IMR-90 (cell line): ENCODE measurements around the gene TBC1D1. TPM values are rescaled to one million over a fixed set of nuclear protein-coding genes. Genes with fewer than 3 reads are reported as not detected.

Source experiments
- ATAC-seq: fragments of 200-7000 bp; cut with Tn5 transposase; 2 replicates; pipeline ENCODE4 v1.9.1; 2020; ENCODE audit warnings: low read depth, mild to moderate bottlenecking, moderate library complexity
- BruUV-seq: library from RNA; stranded (reverse); fragments of 400-500 nt; replicated peaks from 2 replicates; lab custom pipeline; 2021; lab: Mats Ljungman, UMichigan
- CTCF ChIA-PET: fragments of 300-600 bp; formaldehyde crosslinking; extraction: SDS; loops from one replicate; lab custom pipeline; 2021; ENCODE audit warnings: antibody characterized with exemption; lab: Yijun Ruan, JAX
- POLR2A ChIA-PET: fragments of 300-600 bp; sonication (Branson Sonifier 250); formaldehyde crosslinking; loops from one replicate; lab custom pipeline; 2022; ENCODE audit warnings: antibody characterized with exemption; ENCODE audit not compliant: unreplicated experiment; lab: Charles Lee
- DNase-seq: peaks from one replicate; pipeline ENCODE4 v3.0.0; 2013
- H2AFZ ChIP-seq: replicated peaks from 2 replicates; pipeline ENCODE3; 2013; ENCODE audit warnings: low read length, mild to moderate bottlenecking; ENCODE audit not compliant: poor library complexity
- H2AK5ac ChIP-seq: 2 replicates; pipeline ENCODE4 v1.6.1; 2013; ENCODE audit warnings: low read depth, low read length, inconsistent platforms
- H2AK9ac ChIP-seq: replicated peaks from 2 replicates; pipeline ENCODE3; 2013; ENCODE audit warnings: mild to moderate bottlenecking, low read depth, low read length, moderate library complexity; ENCODE audit not compliant: poor library complexity
- H2BK120ac ChIP-seq: 2 replicates; pipeline ENCODE4 v1.6.1; 2013; ENCODE audit warnings: low read depth, low read length, inconsistent platforms
- H2BK15ac ChIP-seq: 3 replicates; pipeline ENCODE4 v1.6.1; 2013; ENCODE audit warnings: low read depth, low read length, inconsistent platforms
- H2BK20ac ChIP-seq: 2 replicates; pipeline ENCODE4 v1.6.1; 2013; ENCODE audit warnings: low read depth, mild to moderate bottlenecking, inconsistent platforms, low read length, moderate library complexity
- H2BK5ac ChIP-seq: 2 replicates; pipeline ENCODE4 v1.6.1; 2013; ENCODE audit warnings: mild to moderate bottlenecking, low read depth, low read length, inconsistent platforms; ENCODE audit not compliant: poor library complexity, severe bottlenecking
- H3K14ac ChIP-seq: replicated peaks from 2 replicates; pipeline ENCODE4 v1.6.1; 2013; ENCODE audit warnings: low read depth, low read length, inconsistent platforms
- H3K18ac ChIP-seq: 2 replicates; pipeline ENCODE4 v1.6.1; 2013; ENCODE audit warnings: low read depth, low read length, control low read depth
- H3K23ac ChIP-seq: 2 replicates; pipeline ENCODE4 v1.6.1; 2013; ENCODE audit warnings: low read depth, low read length, inconsistent platforms
- H3K27ac ChIP-seq: 2 replicates; pipeline ENCODE4 v1.5.1; 2013; ENCODE audit warnings: mild to moderate bottlenecking, control low read depth, low read length; ENCODE audit not compliant: insufficient read depth
- H3K27me3 ChIP-seq: 2 replicates; pipeline ENCODE4 v1.6.1; 2013; ENCODE audit warnings: low read length; ENCODE audit not compliant: control insufficient read depth, insufficient read depth
- H3K36me3 ChIP-seq: 2 replicates; pipeline ENCODE4 v1.6.1; 2013; ENCODE audit warnings: low read length, mixed read lengths; ENCODE audit not compliant: control insufficient read depth, insufficient read depth
- H3K4ac ChIP-seq: 2 replicates; pipeline ENCODE4 v1.6.1; 2013; ENCODE audit warnings: low read depth, low read length, inconsistent platforms
- H3K4me1 ChIP-seq: 2 replicates; pipeline ENCODE4 v1.6.1; 2013; ENCODE audit warnings: low read length, mixed read lengths; ENCODE audit not compliant: control insufficient read depth, insufficient read depth
- H3K4me2 ChIP-seq: 2 replicates; pipeline ENCODE4 v1.6.1; 2013; ENCODE audit warnings: low read depth, mild to moderate bottlenecking, control low read depth, low read length, moderate library complexity
- H3K4me3 ChIP-seq: 2 replicates; pipeline ENCODE4 v1.5.1; 2013; ENCODE audit warnings: low read depth, mild to moderate bottlenecking, control low read depth, low read length, moderate library complexity; ENCODE audit not compliant: insufficient read depth
- H3K56ac ChIP-seq: 2 replicates; pipeline ENCODE4 v1.6.1; 2013; ENCODE audit warnings: low read length, inconsistent platforms; ENCODE audit not compliant: insufficient read depth; ENCODE audit errors: extremely low read depth
- H3K79me1 ChIP-seq, 2 experiments: 2 replicates each; pipeline ENCODE4 v1.6.1; 2013; ENCODE audit warnings: low read length in 2 of 2, inconsistent platforms in 1 of 2, low read depth in 1 of 2
- H3K9ac ChIP-seq: 2 replicates; pipeline ENCODE4 v1.6.1; 2013; ENCODE audit warnings: low read depth, low read length, control low read depth
- H3K9me1 ChIP-seq: 2 replicates; pipeline ENCODE4 v1.6.1; 2013; ENCODE audit warnings: low read length, inconsistent platforms; ENCODE audit not compliant: insufficient read depth
- H3K9me3 ChIP-seq: 2 replicates; pipeline ENCODE4 v1.6.1; 2013; ENCODE audit warnings: low read length; ENCODE audit not compliant: control insufficient read depth, insufficient read depth
- H4K20me1 ChIP-seq: 2 replicates; pipeline ENCODE4 v1.6.1; 2013; ENCODE audit warnings: low read length, inconsistent platforms; ENCODE audit not compliant: insufficient read depth
- H4K5ac ChIP-seq: 2 replicates; pipeline ENCODE4 v1.6.1; 2013; ENCODE audit warnings: mild to moderate bottlenecking, low read depth, low read length, control low read depth
- H4K8ac ChIP-seq, 2 experiments: 2 replicates each; pipeline ENCODE4 v1.6.1; 2013; ENCODE audit warnings: low read depth in 2 of 2, low read length in 2 of 2, control low read depth in 1 of 2, inconsistent platforms in 1 of 2
- H4K91ac ChIP-seq: 2 replicates; pipeline ENCODE4 v1.6.1; 2013; ENCODE audit warnings: low read depth, low read length, inconsistent platforms; ENCODE audit not compliant: insufficient read depth
- BHLHE40 ChIP-seq: fragments of 150-350 bp; IDR thresholded peaks from 2 replicates; pipeline ENCODE4 v1.6.1; 2016; ENCODE audit warnings: mild to moderate bottlenecking, low read depth, low read length
- CEBPB ChIP-seq: IDR thresholded peaks from 2 replicates; pipeline ENCODE4 v1.6.1; 2012; ENCODE audit warnings: low read depth, low read length, improper control_type of control experiment
- CHD1 ChIP-seq: IDR thresholded peaks from 2 replicates; pipeline ENCODE4 v1.6.1; 2012; ENCODE audit warnings: low read depth, low read length, improper control_type of control experiment
- FOS ChIP-seq: fragments of 150-350 bp; IDR thresholded peaks from 2 replicates; pipeline ENCODE4 v1.6.1; 2016; ENCODE audit warnings: low read depth, low read length
- MAFK ChIP-seq: IDR thresholded peaks from 2 replicates; pipeline ENCODE4 v1.6.1; 2012; ENCODE audit warnings: low read depth, low read length, improper control_type of control experiment
- MAZ ChIP-seq: IDR thresholded peaks from 2 replicates; pipeline ENCODE4 v1.6.1; 2012; ENCODE audit warnings: low read depth, mild to moderate bottlenecking, low read length, improper control_type of control experiment, moderate library complexity, borderline replicate concordance
- MXI1 ChIP-seq: IDR thresholded peaks from 2 replicates; pipeline ENCODE4 v1.6.1; 2012; ENCODE audit warnings: low read depth, mild to moderate bottlenecking, low read length, moderate library complexity, borderline replicate concordance
- NFE2L2 ChIP-seq: fragments of 150-350 bp; IDR thresholded peaks from 2 replicates; pipeline ENCODE4 v1.6.1; 2016; ENCODE audit warnings: low read depth, mild to moderate bottlenecking, low read length
- POLR2A ChIP-seq: IDR thresholded peaks from 2 replicates; pipeline ENCODE4 v1.6.1; 2012; ENCODE audit warnings: mild to moderate bottlenecking, low read depth, low read length
- RAD21 ChIP-seq: IDR thresholded peaks from 2 replicates; pipeline ENCODE4 v1.6.1; 2012; ENCODE audit warnings: low read length, improper control_type of control experiment
- RCOR1 ChIP-seq: IDR thresholded peaks from 2 replicates; pipeline ENCODE4 v1.6.1; 2012; ENCODE audit warnings: mild to moderate bottlenecking, low read length, improper control_type of control experiment; ENCODE audit not compliant: insufficient replicate concordance
- RFX5 ChIP-seq: IDR thresholded peaks from 2 replicates; pipeline ENCODE4 v1.8.0; 2012; ENCODE audit warnings: low read depth, mild to moderate bottlenecking, low read length, moderate library complexity
- SMC3 ChIP-seq: fragments of 150-350 bp; IDR thresholded peaks from 2 replicates; pipeline ENCODE4 v1.6.1; 2016; ENCODE audit warnings: low read depth, mild to moderate bottlenecking, antibody characterized with exemption, low read length, moderate library complexity
- WGBS, 2 experiments: methylation state at CpG; one replicate each; pipeline versions ENCODE4 v1.1.5 to v1.1.7; 2013; ENCODE audit warnings: missing lambda C conversion rate in 2 of 2; ENCODE audit not compliant: insufficient read length in 1 of 2; ENCODE audit errors: extremely low coverage in 2 of 2; 5-methylcytosine and 5-hydroxymethylcytosine counted together
- dilution Hi-C: fragments of 300-500 bp; cut with HindIII; formaldehyde crosslinking; loops from one replicate; pipeline ENCODE4 v1.14.3; 2018; ENCODE audit warnings: low sequenced_read_pairs; ENCODE audit not compliant: unreplicated experiment
- in situ Hi-C: fragments of 300-500 bp; cut with MboI; formaldehyde crosslinking; loops from 3 replicates; pipeline ENCODE4 v1.14.3; 2019; ENCODE audit warnings: low sequenced_read_pairs, inconsistent platforms, mixed read lengths
- intact Hi-C: fragments of 100-400 bp; cut with micrococcal nuclease; formaldehyde crosslinking; loops from 2 replicates; pipeline ENCODE4 v1.10.0; 2022
- polyA plus RNA-seq, 3 experiments: library from polyadenylated mRNA; depleted of rRNA; stranded (reverse); fragments of >200 nt; gene quantifications; 2 replicates each; pipeline ENCODE4 v1.2.3, GENCODE V29; 2012; ENCODE audit warnings: low replicate concordance in 1 of 3
- total RNA-seq: library from RNA; depleted of rRNA; stranded (reverse); fragments of >200 nt; gene quantifications from 2 replicates; pipeline ENCODE4 v1.2.3, GENCODE V29; 2012
- TF ChIP-seq, protein P1 (sequence below): fragments of 150-350 bp; IDR thresholded peaks from 2 replicates; pipeline ENCODE4 v1.6.1; 2017; ENCODE audit warnings: mild to moderate bottlenecking, antibody characterized with exemption, low read length, low read depth
- TF ChIP-seq, protein P2 (sequence below): fragments of 150-350 bp; IDR thresholded peaks from 2 replicates; pipeline ENCODE4 v1.6.1; 2016; ENCODE audit warnings: low read depth, mild to moderate bottlenecking, low read length, moderate library complexity, borderline replicate concordance
- TF ChIP-seq, protein P3 (sequence below): conservative IDR thresholded peaks from 2 replicates; pipeline ENCODE4 v1.5.1; 2012; ENCODE audit warnings: mild to moderate bottlenecking, low read depth, low read length, improper control_type of control experiment

The TBC1D1 gene
- total and polyA plus RNA-seq, 2 of the 4 experiments (the other 2 are of a cell fraction) = 42.4 to 104 TPM

GRCh38 chr4:37973441-37973840 lies 82.6 kb downstream of the TBC1D1 start:
- CTCF ChIA-PET = no interaction called here
- intact Hi-C loops (no loop called here), in situ Hi-C loops (no loop called here)

More at GRCh38 chr4:37973441-37973840, 82.6 kb downstream of the TBC1D1 start:
- H3K4me3 ChIP-seq = no peak overlapping the region
- H3K56ac ChIP-seq = no peak overlapping the region
- DNase-seq (no peak), ATAC-seq (no peak)
- no peak overlapping the region for H4K8ac ChIP-seq
- no peak overlapping the region for H2AK5ac ChIP-seq
- no peak overlapping the region for H3K9ac ChIP-seq
- H3K9me1 ChIP-seq = no peaks in the 10 kb centered on the region
- no peak overlapping the region for H3K14ac ChIP-seq
- POLR2A ChIA-PET = no interaction called here
- no peak overlapping the region for H2BK15ac ChIP-seq
- peaks cover 4 to 6% of the 10 kb centered on the region in 2 experiments; a peak in 2 of 4 replicates for H3K79me1 ChIP-seq
- no peak overlapping the region for H2BK120ac ChIP-seq
- no peaks in the 10 kb centered on the region for H3K27me3 ChIP-seq
- H3K4ac ChIP-seq = no peak overlapping the region
- no peak overlapping the region for H2BK20ac ChIP-seq
- no peak overlapping the region for H4K5ac ChIP-seq
- no peak overlapping the region for H3K27ac ChIP-seq
- no peak overlapping the region for H2AFZ ChIP-seq
- H2AK9ac ChIP-seq = no peak overlapping the region
- no TSS peak for BruUV-seq
- no peaks in the 10 kb centered on the region for H4K20me1 ChIP-seq
- no peaks in the 10 kb centered on the region for H3K9me3 ChIP-seq
- no peaks in the 10 kb centered on the region for H3K36me3 ChIP-seq
- no peak for TF ChIP-seq POLR2A
- no peak for TF ChIP-seq NFE2L2
- TF ChIP-seq, protein P1, sequence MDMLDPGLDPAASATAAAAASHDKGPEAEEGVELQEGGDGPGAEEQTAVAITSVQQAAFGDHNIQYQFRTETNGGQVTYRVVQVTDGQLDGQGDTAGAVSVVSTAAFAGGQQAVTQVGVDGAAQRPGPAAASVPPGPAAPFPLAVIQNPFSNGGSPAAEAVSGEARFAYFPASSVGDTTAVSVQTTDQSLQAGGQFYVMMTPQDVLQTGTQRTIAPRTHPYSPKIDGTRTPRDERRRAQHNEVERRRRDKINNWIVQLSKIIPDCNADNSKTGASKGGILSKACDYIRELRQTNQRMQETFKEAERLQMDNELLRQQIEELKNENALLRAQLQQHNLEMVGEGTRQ = no peak
- no peak for TF ChIP-seq CEBPB
- no peak for TF ChIP-seq RCOR1
- no peak for TF ChIP-seq MAZ
- TF ChIP-seq RAD21 = no peak
- no peak for TF ChIP-seq MAFK
- no peak for TF ChIP-seq MXI1
- no peak for TF ChIP-seq SMC3
- TF ChIP-seq, protein P2, sequence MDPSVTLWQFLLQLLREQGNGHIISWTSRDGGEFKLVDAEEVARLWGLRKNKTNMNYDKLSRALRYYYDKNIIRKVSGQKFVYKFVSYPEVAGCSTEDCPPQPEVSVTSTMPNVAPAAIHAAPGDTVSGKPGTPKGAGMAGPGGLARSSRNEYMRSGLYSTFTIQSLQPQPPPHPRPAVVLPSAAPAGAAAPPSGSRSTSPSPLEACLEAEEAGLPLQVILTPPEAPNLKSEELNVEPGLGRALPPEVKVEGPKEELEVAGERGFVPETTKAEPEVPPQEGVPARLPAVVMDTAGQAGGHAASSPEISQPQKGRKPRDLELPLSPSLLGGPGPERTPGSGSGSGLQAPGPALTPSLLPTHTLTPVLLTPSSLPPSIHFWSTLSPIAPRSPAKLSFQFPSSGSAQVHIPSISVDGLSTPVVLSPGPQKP = no peak
- TF ChIP-seq, protein P3, sequence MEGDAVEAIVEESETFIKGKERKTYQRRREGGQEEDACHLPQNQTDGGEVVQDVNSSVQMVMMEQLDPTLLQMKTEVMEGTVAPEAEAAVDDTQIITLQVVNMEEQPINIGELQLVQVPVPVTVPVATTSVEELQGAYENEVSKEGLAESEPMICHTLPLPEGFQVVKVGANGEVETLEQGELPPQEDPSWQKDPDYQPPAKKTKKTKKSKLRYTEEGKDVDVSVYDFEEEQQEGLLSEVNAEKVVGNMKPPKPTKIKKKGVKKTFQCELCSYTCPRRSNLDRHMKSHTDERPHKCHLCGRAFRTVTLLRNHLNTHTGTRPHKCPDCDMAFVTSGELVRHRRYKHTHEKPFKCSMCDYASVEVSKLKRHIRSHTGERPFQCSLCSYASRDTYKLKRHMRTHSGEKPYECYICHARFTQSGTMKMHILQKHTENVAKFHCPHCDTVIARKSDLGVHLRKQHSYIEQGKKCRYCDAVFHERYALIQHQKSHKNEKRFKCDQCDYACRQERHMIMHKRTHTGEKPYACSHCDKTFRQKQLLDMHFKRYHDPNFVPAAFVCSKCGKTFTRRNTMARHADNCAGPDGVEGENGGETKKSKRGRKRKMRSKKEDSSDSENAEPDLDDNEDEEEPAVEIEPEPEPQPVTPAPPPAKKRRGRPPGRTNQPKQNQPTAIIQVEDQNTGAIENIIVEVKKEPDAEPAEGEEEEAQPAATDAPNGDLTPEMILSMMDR = no peak
- TF ChIP-seq CHD1 = no peak
- no peak for TF ChIP-seq FOS
- TF ChIP-seq BHLHE40 = no peak
- no peak for TF ChIP-seq RFX5
- 100% methylated on average over 1 of the region's 3 CpGs; no CpG with 5 or more reads in 1 of the 2 experiments for WGBS, 2 experiments
- H2BK5ac ChIP-seq = no peak overlapping the region
- H4K91ac ChIP-seq = no peak overlapping the region
- dilution Hi-C loops = no loop called here
- H3K4me2 ChIP-seq = no peak overlapping the region
- no peak overlapping the region for H3K18ac ChIP-seq
- no peak overlapping the region for H3K23ac ChIP-seq
- H3K4me1 ChIP-seq = no peaks in the 10 kb centered on the region; the same call in 1 of the 2 replicates
